HepG2 (cell line): ENCODE measurements around the gene C20orf144. TPM values are rescaled to one million over a fixed set of nuclear protein-coding genes. Genes with fewer than 3 reads are reported as not detected.

Source experiments
- ARID5B ChIP-seq: IDR thresholded peaks from 2 replicates; pipeline ENCODE4 v1.4.0; 2020; ENCODE audit warnings: mild to moderate bottlenecking, missing genetic modification reagents
- ARNT ChIP-seq: fragments of 450-650 bp; IDR thresholded peaks from 2 replicates; pipeline ENCODE4 v1.6.1; 2017
- BCL3 ChIP-seq: sonication (generic); formaldehyde crosslinking; IDR thresholded peaks from 2 replicates; pipeline ENCODE4 v1.5.1; 2020; ENCODE audit warnings: mild to moderate bottlenecking, missing genetic modification reagents, moderate library complexity
- CCDC6 ChIP-seq: sonication (generic); formaldehyde crosslinking; IDR thresholded peaks from 2 replicates; pipeline ENCODE4 v1.8.1; 2022; ENCODE audit warnings: mild to moderate bottlenecking, missing genetic modification reagents, moderate library complexity
- CENPBD1 ChIP-seq: sonication (generic); formaldehyde crosslinking; IDR thresholded peaks from 2 replicates; pipeline ENCODE4 v1.8.0; 2022; ENCODE audit warnings: missing genetic modification reagents, low read depth, mild to moderate bottlenecking, borderline replicate concordance
- CREM ChIP-seq, 2 experiments: sonication (generic) in 1 of 2; formaldehyde crosslinking in 1 of 2; IDR thresholded peaks; 2 replicates each; pipeline versions ENCODE4 v1.4.0 to v1.6.1; 2016 to 2020; ENCODE audit warnings: antibody characterized with exemption in 1 of 2, mild to moderate bottlenecking in 1 of 2, missing genetic modification reagents in 1 of 2
- HOXA3 ChIP-seq: sonication (generic); formaldehyde crosslinking; IDR thresholded peaks from 2 replicates; pipeline ENCODE4 v1.5.0; 2020; ENCODE audit warnings: missing genetic modification reagents
- HOXA7 ChIP-seq: sonication (generic); formaldehyde crosslinking; IDR thresholded peaks from 2 replicates; pipeline ENCODE4 v1.8.1; 2022; ENCODE audit warnings: mild to moderate bottlenecking, missing genetic modification reagents, moderate library complexity
- MATR3 ChIP-seq: sonication (generic); formaldehyde crosslinking; IDR thresholded peaks from 2 replicates; pipeline ENCODE4 v1.4.0; 2020; ENCODE audit warnings: missing genetic modification reagents
- MTERF4 ChIP-seq: sonication (generic); formaldehyde crosslinking; IDR thresholded peaks from 2 replicates; pipeline ENCODE4 v1.8.0; 2023; ENCODE audit warnings: mild to moderate bottlenecking, missing genetic modification reagents
- SALL2 ChIP-seq: sonication (generic); formaldehyde crosslinking; IDR thresholded peaks from 2 replicates; pipeline ENCODE4 v1.8.1; 2023; ENCODE audit warnings: mild to moderate bottlenecking, missing genetic modification reagents, inconsistent platforms
- SATB2 ChIP-seq: sonication (generic); formaldehyde crosslinking; IDR thresholded peaks from 2 replicates; pipeline ENCODE4 v1.5.0; 2020; ENCODE audit warnings: missing genetic modification reagents
- SOX13 ChIP-seq, 3 experiments: fragments of 450-650 bp in 1 of 3; sonication (generic) in 1 of 3; formaldehyde crosslinking in 1 of 3; IDR thresholded peaks in 2 of 3; conservative IDR thresholded peaks in 1 of 3; 2 replicates each; pipeline versions ENCODE4 v1.5.0 to v1.6.1; 2016 to 2020; ENCODE audit warnings: antibody characterized with exemption in 1 of 3, mild to moderate bottlenecking in 1 of 3, missing compliant biosample characterization in 1 of 3, missing genetic modification reagents in 1 of 3, moderate library complexity in 1 of 3
- SP2 ChIP-seq: sonication (generic); formaldehyde crosslinking; IDR thresholded peaks from 2 replicates; pipeline ENCODE4 v1.5.1; 2020; ENCODE audit warnings: mild to moderate bottlenecking, missing genetic modification reagents
- SRSF4 ChIP-seq: fragments of 200-400 bp; formaldehyde crosslinking; IDR thresholded peaks from one replicate; pipeline ENCODE4 v1.6.1; 2018; ENCODE audit warnings: mild to moderate bottlenecking, low read depth, low read length, moderate library complexity; ENCODE audit not compliant: poor library complexity, severe bottlenecking
- TCF7 ChIP-seq: sonication (generic); IDR thresholded peaks from 2 replicates; pipeline ENCODE4 v1.6.1; 2016; ENCODE audit warnings: antibody characterized with exemption, low read depth
- TFDP1 ChIP-seq: IDR thresholded peaks from 2 replicates; pipeline ENCODE4 v1.6.1; 2016; ENCODE audit warnings: missing compliant biosample characterization, missing genetic modification reagents, borderline replicate concordance
- ZBTB7B ChIP-seq: sonication (generic); formaldehyde crosslinking; IDR thresholded peaks from 2 replicates; pipeline ENCODE4 v1.4.0; 2020; ENCODE audit warnings: missing genetic modification reagents
- ZMYM3 ChIP-seq: sonication (generic); formaldehyde crosslinking; IDR thresholded peaks from 2 replicates; pipeline ENCODE4 v1.5.1; 2020; ENCODE audit warnings: mild to moderate bottlenecking, missing genetic modification reagents
- ZNF546 ChIP-seq: sonication (generic); formaldehyde crosslinking; conservative IDR thresholded peaks from 2 replicates; pipeline ENCODE4 v1.8.1; 2023; ENCODE audit warnings: mild to moderate bottlenecking, missing genetic modification reagents
- ZNF629 ChIP-seq: sonication (generic); formaldehyde crosslinking; conservative IDR thresholded peaks from 2 replicates; pipeline ENCODE4 v1.5.0; 2020; ENCODE audit warnings: missing genetic modification reagents
- ZNF792 ChIP-seq: IDR thresholded peaks from 2 replicates; pipeline ENCODE4 v1.6.1; 2016
- polyA plus RNA-seq, 8 experiments: library from polyadenylated mRNA; depleted of rRNA in 3 of 8; stranded (reverse) in 7 of 8; unstranded in 1 of 8; fragments of >200 nt; fragmentation: Illumina TruSeq in 4 of 8; extraction: Trizol in 4 of 8; gene quantifications; 2 replicates each; pipeline versions ENCODE4 v1.2.1 to v1.2.3, GENCODE V29; 2011 to 2016; ENCODE audit warnings: low read depth in 4 of 8, missing spikeins in 1 of 8, mixed read lengths in 1 of 8; ENCODE audit not compliant: insufficient read depth in 1 of 8
- total RNA-seq, 5 experiments: library from RNA; depleted of rRNA; stranded (reverse); fragments of >200 nt; fragmentation: Illumina TruSeq; extraction: Trizol; gene quantifications; 2 replicates each; pipeline ENCODE4 v1.2.3, GENCODE V29; 2016; ENCODE audit warnings: low read depth in 1 of 5

Gene C20orf144
- total and polyA plus RNA-seq, 2 of the 13 experiments (the other 11 are each of a cell fraction or from before 2014, with no cell fraction given), result 0.09 to 0.16 TPM

- TF ChIP-seq BCL3 (CRISPR knock-in tag), result no peak
- TF ChIP-seq ZNF792, result no peak
- TF ChIP-seq ARNT, result no peak
- no peak for TF ChIP-seq MTERF4 (CRISPR knock-in tag)
- TF ChIP-seq SATB2 (CRISPR knock-in tag), result no peak
- no peak for TF ChIP-seq CREM (IDR thresholded peaks at IDR 0.05)
- no peak for TF ChIP-seq CREM (CRISPR knock-in tag; IDR thresholded peaks at IDR 0.05)
- no peak for TF ChIP-seq HOXA7 (CRISPR knock-in tag)
- TF ChIP-seq ZMYM3 (CRISPR knock-in tag), result peak; percentile 57; the same call in 1 of the 2 replicates
- TF ChIP-seq MATR3, result no peak
- no peak for TF ChIP-seq SOX13 (IDR thresholded peaks at IDR 0.05)
- TF ChIP-seq SOX13 (CRISPR knock-in tag; conservative IDR thresholded peaks at IDR 0.05 in 1 of 2, IDR thresholded peaks at IDR 0.05 in 1 of 2), result no peak
- TF ChIP-seq TFDP1 (CRISPR knock-in tag), result no peak
- TF ChIP-seq SALL2, result no peak
- TF ChIP-seq TCF7, result no peak
- TF ChIP-seq ZNF546 (CRISPR knock-in tag), result no peak
- no peak for TF ChIP-seq HOXA3 (CRISPR knock-in tag)
- peak; percentile 86; the same call in 1 of the 2 replicates for TF ChIP-seq ZNF629
- TF ChIP-seq SRSF4, result no peak
- TF ChIP-seq SP2 (CRISPR knock-in tag), result 0 out of 2 replicates have a peak, but pooled peaks have one; percentile 17
- TF ChIP-seq CENPBD1 (CRISPR knock-in tag), result no peak
- no peak for TF ChIP-seq ARID5B (CRISPR knock-in tag)
- no peak for TF ChIP-seq CCDC6 (CRISPR knock-in tag)
- no peak for TF ChIP-seq ZBTB7B (CRISPR knock-in tag)
These were observed 22.6 kb downstream of the C20orf144 start (continued) for GRCh38 chr20:33684533-33685327.
